PC-3 (cell line): ENCODE data around the gene CARNS1. TPM values are rescaled to one million over a fixed set of nuclear protein-coding genes. Genes with fewer than 3 reads are reported as not detected.

ENCODE experiments used
- total RNA-seq: library from RNA; depleted of rRNA; stranded (reverse); fragments of >200 nt; gene quantifications from 2 replicates; pipeline ENCODE4 v1.2.3, GENCODE V29; 2014; rRNA removed

The CARNS1 gene
- total RNA-seq, 1 experiment from 2014 or later = 0.22 TPM

Other genes starting within 250 kb of the CARNS1 start
- 103 TPM in 2 replicates for gene GRK2, start 149.2 kb upstream of the CARNS1 start, total RNA-seq
- 58.9 and 63.9 TPM in 2 replicates for gene ANKRD13D, start 126.4 kb upstream of the CARNS1 start, total RNA-seq
- 35.1 and 52.4 TPM in 2 replicates for gene SSH3, start 112.1 kb upstream of the CARNS1 start, total RNA-seq
- gene POLD4, start 62.1 kb upstream of the CARNS1 start, total RNA-seq = 78.5 and 81.5 TPM in 2 replicates
- 48.3 and 63.5 TPM in 2 replicates for gene CLCF1, start 42.1 kb upstream of the CARNS1 start, total RNA-seq
- 45.5 and 48.9 TPM in 2 replicates for gene RAD9A, start 23.7 kb upstream of the CARNS1 start, total RNA-seq
- 449 and 477 TPM in 2 replicates for gene PPP1CA, start 13.8 kb upstream of the CARNS1 start, total RNA-seq
- not detected in 2 replicates for gene TBC1D10C, start 11.6 kb upstream of the CARNS1 start, total RNA-seq
- gene RPS6KB2, start 12.8 kb downstream of the CARNS1 start, total RNA-seq = 170 and 208 TPM in 2 replicates
- 0.15 and 0.29 TPM in 2 replicates for gene PTPRCAP, start 22.0 kb downstream of the CARNS1 start, total RNA-seq
- 209 and 250 TPM in 2 replicates for gene CORO1B, start 27.8 kb downstream of the CARNS1 start, total RNA-seq
- not detected in 2 replicates for gene GPR152, start 37.1 kb downstream of the CARNS1 start, total RNA-seq
- 0.55 TPM in 1 of 2 replicates, not detected in the other for gene CABP4, start 39.7 kb downstream of the CARNS1 start, total RNA-seq
- 73.5 and 107 TPM in 2 replicates for gene TMEM134, start 53.6 kb downstream of the CARNS1 start, total RNA-seq
- 155 and 171 TPM in 2 replicates for gene AIP, start 67.3 kb downstream of the CARNS1 start, total RNA-seq
- gene PITPNM1, start 89.7 kb downstream of the CARNS1 start, total RNA-seq = 79.8 and 95.4 TPM in 2 replicates
- gene CDK2AP2, start 92.5 kb downstream of the CARNS1 start, total RNA-seq = 74.9 and 87.4 TPM in 2 replicates
- not detected in 2 replicates for gene CABP2, start 107.8 kb downstream of the CARNS1 start, total RNA-seq
- gene GSTP1, start 168.1 kb downstream of the CARNS1 start, total RNA-seq = 1,049 and 1,154 TPM in 2 replicates
- 499 and 686 TPM in 2 replicates for gene NDUFV1, start 191.3 kb downstream of the CARNS1 start, total RNA-seq
- gene NUDT8, start 214.3 kb downstream of the CARNS1 start, total RNA-seq = 36.3 and 50.6 TPM in 2 replicates
- gene TBX10, start 224.1 kb downstream of the CARNS1 start, total RNA-seq = not detected in 2 replicates
- gene ACY3, start 235.1 kb downstream of the CARNS1 start, total RNA-seq = not detected in 2 replicates